ENCODE measurements around the gene C11orf24.

DNA sequence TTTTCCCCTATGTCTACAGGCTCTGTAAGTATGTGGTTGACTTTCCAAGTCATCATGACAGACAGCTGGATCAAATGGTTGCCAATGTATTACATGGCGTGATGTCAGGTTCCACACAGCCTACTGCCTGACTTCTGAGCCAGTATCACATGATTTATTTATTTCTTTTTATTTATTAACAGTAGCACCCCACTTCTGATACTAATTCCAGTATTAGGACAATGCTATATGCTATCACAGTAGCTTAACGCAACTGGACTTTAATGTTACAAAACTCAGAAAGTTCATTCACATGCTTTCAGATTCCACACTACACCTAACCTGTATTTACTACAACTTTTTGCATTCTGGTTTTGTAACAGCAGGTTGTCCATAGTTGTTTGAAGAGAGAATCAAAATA is 17.7 kb upstream of the C11orf24 start:
- TF ChIP-seq, protein P1, sequence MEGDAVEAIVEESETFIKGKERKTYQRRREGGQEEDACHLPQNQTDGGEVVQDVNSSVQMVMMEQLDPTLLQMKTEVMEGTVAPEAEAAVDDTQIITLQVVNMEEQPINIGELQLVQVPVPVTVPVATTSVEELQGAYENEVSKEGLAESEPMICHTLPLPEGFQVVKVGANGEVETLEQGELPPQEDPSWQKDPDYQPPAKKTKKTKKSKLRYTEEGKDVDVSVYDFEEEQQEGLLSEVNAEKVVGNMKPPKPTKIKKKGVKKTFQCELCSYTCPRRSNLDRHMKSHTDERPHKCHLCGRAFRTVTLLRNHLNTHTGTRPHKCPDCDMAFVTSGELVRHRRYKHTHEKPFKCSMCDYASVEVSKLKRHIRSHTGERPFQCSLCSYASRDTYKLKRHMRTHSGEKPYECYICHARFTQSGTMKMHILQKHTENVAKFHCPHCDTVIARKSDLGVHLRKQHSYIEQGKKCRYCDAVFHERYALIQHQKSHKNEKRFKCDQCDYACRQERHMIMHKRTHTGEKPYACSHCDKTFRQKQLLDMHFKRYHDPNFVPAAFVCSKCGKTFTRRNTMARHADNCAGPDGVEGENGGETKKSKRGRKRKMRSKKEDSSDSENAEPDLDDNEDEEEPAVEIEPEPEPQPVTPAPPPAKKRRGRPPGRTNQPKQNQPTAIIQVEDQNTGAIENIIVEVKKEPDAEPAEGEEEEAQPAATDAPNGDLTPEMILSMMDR (IDR thresholded peaks at IDR 0.05), result no peak
- TF ChIP-seq ZFX (IDR thresholded peaks at IDR 0.05; ENCODE audit: borderline replicate concordance), result no peak
